ENCODE measurements around the gene ADAMTS14.

The ADAMTS14 gene

DNA sequence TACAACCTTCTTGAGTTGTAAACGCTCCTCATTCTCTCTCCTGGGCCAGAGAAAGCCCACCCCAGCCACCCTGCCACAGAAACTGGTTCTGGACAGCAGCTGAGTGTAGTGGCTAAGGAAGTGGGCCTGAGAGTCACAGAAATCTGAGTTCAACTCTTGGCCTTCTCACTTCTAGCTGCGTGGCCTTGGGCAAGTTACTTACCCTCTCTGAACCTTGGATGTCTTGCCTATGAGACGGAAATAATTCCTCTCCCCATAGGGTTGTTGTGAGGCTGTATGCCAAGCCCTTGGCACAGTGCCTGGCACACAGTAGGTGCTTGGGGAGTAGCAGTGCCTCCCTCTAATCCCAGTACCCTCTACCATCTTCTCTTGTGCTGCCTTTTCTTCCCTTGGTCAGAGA lies 51.5 kb downstream of the ADAMTS14 start:
- ChIA-PET POLR2A (no interaction called here), CTCF (interaction anchor here (1.1 to 1.6 kb wide), 2 partner anchors 9 to 17 kb away, joined by 3 read pairs; no protein-coding TSS in a partner anchor)
- TF ChIP-seq, protein P1, sequence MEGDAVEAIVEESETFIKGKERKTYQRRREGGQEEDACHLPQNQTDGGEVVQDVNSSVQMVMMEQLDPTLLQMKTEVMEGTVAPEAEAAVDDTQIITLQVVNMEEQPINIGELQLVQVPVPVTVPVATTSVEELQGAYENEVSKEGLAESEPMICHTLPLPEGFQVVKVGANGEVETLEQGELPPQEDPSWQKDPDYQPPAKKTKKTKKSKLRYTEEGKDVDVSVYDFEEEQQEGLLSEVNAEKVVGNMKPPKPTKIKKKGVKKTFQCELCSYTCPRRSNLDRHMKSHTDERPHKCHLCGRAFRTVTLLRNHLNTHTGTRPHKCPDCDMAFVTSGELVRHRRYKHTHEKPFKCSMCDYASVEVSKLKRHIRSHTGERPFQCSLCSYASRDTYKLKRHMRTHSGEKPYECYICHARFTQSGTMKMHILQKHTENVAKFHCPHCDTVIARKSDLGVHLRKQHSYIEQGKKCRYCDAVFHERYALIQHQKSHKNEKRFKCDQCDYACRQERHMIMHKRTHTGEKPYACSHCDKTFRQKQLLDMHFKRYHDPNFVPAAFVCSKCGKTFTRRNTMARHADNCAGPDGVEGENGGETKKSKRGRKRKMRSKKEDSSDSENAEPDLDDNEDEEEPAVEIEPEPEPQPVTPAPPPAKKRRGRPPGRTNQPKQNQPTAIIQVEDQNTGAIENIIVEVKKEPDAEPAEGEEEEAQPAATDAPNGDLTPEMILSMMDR (IDR thresholded peaks at IDR 0.05; ENCODE audit: control extremely low read depth, extremely low read depth, low read depth, missing control alignments): no peak
- no peak for DNase-seq (ENCODE audit: extremely low spot score)

DNA sequence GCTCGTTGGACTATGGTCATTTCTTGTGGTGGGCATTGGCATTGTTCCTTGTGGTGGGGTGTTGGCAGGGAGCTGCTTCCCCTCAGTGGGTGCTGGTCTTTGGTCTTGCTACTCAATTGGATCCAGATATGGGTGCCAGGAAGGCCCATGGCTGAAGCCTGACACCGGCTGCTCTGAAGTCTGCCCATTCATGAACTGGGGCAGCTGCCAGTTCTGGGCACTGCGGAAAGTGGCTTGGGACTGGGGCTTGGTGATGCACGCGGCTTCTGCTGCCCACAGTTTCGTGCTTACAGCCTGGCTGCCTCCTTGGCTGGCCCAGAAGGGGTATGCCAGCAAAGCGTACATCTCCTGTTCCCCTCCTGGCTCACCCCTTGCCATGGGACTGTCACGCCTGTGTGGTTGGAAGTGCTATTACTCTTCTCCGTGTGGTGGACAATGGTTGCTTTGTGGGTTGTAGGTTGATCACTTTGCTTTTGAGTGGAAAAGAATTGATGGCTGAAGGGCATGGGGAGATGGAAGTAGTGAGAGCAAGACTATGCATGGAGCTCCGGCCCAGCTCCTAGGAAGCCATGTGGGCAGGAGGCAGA lies 54.7 kb downstream of the ADAMTS14 start:
- ChIA-PET CTCF (no interaction called here), POLR2A (no interaction called here)

DNA sequence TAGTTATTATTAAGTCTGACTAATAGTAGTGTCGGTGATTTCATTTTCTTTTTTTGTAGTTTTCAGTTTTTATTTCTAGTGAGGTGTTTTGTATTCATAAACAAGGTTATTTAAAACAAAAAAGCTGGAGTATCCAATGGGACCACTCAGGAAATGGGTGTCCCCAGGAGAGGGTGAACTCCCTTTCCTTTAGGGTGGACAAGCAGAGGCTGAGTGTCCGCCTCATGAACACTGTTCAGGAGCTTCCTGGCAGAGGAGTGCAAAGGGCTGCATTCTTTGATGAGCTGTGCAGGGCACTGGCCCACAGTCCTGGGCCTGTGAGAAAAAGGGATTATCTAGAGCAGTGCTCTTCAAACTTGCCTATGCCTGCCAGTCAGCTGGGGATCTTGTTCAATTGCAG lies 56.0 kb downstream of the ADAMTS14 start:
- no peak for DNase-seq (ENCODE audit: extremely low spot score)
- TF ChIP-seq, protein P1 (IDR thresholded peaks at IDR 0.05; ENCODE audit: control extremely low read depth, extremely low read depth, low read depth, missing control alignments): no peak
- ChIA-PET CTCF (no interaction called here), POLR2A (no interaction called here)

More for the DNA sequence above, 54.7 kb downstream of the ADAMTS14 start:
- no peak for DNase-seq (ENCODE audit: extremely low spot score)
- TF ChIP-seq, protein P1 (IDR thresholded peaks at IDR 0.05; ENCODE audit: control extremely low read depth, extremely low read depth, low read depth, missing control alignments): no peak

DNA sequence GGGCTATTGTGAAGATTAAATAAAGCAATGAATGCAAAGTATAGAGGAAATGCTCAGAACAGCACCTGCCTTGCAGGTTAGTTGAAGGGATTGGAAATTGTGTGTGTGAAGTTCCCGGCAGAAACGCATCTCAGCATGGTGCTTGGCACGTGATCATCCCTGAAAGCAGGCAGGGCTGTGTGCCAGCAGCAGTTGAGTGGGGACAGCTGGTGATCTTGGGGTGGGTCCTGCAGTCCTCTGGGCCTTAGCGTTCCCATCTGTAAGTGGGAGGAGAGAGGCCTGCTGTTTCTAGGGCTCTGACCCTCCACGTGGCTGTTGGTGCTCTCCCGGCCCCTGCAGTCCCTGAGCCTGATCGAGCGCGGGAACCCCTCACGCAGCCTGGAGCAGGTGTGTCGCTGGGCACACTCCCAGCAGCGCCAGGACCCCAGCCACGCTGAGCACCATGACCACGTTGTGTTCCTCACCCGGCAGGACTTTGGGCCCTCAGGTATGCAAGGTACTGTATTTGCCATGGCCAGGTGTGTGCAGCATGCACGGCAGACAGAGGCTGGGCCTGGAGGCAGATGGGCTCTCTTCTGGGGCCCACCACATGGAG lies 57.6 kb downstream of the ADAMTS14 start:
- TF ChIP-seq, protein P1 (IDR thresholded peaks at IDR 0.05; ENCODE audit: control extremely low read depth, extremely low read depth, low read depth, missing control alignments): no peak
- ChIA-PET POLR2A (no interaction called here), CTCF (no interaction called here)
- DNase-seq (ENCODE audit: extremely low spot score): no peak

DNA sequence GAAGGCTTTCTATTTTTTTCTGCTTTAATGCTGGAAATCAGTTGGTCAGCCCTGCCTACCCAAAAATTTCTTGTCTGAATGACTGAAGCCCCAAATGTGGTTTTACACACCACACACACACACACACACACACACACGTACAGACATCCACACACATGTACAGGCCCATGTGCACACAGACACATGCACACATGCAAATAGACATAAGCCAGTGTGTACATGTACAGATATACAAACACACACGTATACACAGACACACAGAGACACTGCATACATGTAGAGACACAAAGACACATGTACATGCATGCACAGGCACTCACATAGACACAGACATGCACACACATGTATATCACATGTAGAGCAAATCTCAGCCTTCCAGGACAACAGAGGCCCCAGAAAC lies 58.6 kb downstream of the ADAMTS14 start:
- no peak for DNase-seq (ENCODE audit: extremely low spot score)
- CTCF ChIA-PET: interaction anchor here (0.9 kb wide), 1 partner anchor 32 kb away, joined by 3 read pairs; no protein-coding TSS in a partner anchor
- POLR2A ChIA-PET: no interaction called here
- TF ChIP-seq, protein P1 (IDR thresholded peaks at IDR 0.05; ENCODE audit: control extremely low read depth, extremely low read depth, low read depth, missing control alignments): no peak

DNA sequence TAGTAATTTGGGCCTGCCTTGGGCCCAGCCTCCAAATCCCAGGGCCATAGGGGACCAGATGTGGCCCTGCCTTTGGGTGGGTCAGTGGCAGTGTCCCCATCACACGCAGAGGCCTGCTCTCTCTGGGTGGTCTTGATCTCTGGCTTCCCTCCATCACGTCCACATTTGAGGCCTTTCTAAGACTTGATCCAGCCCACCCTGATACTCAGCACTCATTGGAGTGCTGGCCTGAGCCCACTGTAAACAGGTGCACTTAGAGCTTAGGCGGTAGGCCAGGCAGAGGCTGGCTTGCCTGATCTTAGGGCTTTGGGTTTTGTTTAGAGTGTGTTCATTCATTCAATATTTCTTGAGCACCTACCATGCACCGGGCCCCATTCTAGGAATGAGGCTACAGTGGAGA lies 60.3 kb downstream of the ADAMTS14 start:
- DNase-seq (ENCODE audit: extremely low spot score): no peak
- POLR2A ChIA-PET: no interaction called here
- TF ChIP-seq, protein P1 (IDR thresholded peaks at IDR 0.05; ENCODE audit: control extremely low read depth, extremely low read depth, low read depth, missing control alignments): no peak
- CTCF ChIA-PET: interaction anchor here (1.1 to 1.4 kb wide), 3 partner anchors 26 to 184 kb away, joined by 3 to 4 read pairs (median 3); no protein-coding TSS in a partner anchor
